CD4-positive, alpha-beta T cell treated with Interleukin-2 at 100 ng/mL for 4 hours (primary cell): ENCODE data around the gene POLR3E.

Source experiments
- DNase-seq: peaks from one replicate; pipeline ENCODE4 v3.0.0-alpha.2; 2020; ENCODE audit warnings: low spot score

Gene POLR3E

DNA sequence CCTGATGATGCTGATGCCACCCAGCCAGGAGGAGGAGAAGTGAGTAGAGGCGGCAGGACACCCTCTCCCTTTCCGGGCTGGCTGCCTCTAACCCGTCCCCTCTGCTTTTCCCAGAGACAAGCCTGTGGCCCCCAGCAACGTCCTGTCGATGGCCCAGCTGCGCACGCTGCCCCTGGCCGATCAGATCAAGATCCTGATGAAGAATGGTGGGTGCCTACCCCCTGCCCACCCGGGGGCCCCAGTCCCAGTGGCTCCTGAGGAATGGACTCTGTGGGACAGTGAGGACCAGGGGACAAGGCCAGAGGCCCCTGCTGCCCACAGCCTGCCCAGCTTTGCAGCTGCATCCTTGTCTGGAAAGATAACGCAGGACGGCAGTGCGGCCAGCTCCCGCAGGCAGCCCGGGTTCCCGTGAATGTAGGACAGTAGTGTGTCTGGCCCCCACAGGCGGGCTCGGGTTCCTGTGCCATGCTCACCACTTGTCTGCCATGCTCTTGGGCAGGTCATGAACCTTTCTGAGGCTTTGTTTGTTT, 19.9 kb downstream of the POLR3E start:
- DNase-seq = no peak

DNA sequence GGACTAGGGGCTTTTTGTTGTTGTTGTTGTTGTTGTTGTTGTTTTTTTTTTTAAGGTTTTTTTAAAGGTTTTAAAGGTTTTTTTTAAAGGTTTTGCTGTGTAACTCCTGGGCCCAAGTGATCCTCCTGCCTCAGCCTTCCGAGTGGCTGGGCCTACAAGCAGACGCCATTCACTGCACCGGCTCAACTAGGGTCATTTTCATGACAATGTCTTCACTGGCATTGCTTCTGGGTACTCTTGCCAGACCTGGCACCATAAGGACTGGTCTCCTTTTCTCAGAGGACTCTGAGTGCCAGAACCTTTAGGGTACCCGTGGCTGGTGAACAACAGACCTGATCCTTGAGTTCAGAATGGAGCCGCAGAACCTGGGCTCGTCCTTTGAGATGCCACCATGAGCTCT, 20.4 kb downstream of the POLR3E start:
- DNase-seq = no peak

DNA sequence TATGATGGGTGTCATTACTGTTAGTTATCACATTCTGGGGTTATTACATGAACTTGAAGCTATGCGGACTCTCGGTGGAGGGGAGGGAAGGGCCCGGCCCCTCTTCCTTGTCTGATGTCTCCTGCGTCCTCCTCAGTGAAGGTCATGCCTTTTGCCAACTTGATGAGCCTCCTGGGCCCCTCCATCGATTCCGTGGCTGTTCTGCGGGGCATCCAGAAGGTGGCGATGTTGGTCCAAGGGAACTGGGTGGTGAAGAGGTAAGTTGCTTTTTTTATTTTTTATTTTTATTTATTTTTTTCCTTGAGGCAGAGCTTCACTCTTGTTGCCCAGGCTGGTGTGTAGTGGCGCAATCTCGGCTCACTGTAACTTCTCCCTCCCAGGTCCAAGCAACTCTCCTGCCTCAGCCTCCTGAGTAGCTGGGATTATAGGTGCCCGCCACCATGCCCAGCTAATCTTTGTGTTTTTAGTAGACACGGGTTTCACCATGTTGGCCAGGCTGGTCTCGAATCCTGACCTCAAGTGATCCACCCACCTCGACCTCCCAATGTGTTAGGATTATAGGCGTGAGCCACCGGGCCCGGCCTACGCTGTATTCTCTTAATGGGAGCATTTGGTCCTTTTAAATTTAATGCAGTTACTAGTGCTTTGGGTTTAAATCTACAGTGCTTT, 21.6 kb downstream of the POLR3E start:
- DNase-seq = peak; percentile 64

DNA sequence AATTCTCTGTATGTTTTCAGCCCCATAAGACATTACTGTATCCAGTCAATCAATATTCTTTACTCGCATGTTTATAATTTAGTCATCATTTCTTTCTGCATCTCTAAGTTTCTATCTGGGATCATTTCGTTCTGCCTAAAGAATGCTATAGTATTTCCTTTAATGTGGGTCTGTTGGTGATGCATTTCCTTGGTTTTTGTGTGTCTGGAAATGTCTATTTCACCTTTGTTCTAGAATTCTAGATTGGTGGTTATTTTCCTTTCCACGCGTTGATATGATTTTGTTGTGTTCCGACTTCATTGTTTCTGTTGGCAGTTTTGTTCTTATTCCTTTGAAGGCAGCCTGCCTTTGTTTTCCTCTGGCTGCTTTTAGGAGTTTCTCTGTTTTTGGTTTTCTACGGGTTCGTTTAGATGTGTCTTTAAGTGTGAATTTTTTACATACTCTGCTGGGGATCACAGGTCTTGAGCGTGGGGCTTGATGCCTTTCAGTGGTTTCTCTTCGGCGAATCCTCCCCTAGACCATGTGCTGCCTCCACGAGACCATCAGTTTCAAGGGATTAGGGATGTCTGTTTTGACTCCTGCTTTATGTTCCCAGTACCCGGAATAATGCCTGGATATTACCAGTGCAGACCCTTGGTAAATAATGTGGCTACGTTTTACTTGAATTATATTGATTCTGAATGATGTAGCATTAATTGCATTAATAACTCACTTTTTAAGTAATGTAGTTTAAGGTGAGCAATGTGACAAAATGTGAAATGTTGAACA, 23.5 kb downstream of the POLR3E start:
- DNase-seq = no peak

DNA sequence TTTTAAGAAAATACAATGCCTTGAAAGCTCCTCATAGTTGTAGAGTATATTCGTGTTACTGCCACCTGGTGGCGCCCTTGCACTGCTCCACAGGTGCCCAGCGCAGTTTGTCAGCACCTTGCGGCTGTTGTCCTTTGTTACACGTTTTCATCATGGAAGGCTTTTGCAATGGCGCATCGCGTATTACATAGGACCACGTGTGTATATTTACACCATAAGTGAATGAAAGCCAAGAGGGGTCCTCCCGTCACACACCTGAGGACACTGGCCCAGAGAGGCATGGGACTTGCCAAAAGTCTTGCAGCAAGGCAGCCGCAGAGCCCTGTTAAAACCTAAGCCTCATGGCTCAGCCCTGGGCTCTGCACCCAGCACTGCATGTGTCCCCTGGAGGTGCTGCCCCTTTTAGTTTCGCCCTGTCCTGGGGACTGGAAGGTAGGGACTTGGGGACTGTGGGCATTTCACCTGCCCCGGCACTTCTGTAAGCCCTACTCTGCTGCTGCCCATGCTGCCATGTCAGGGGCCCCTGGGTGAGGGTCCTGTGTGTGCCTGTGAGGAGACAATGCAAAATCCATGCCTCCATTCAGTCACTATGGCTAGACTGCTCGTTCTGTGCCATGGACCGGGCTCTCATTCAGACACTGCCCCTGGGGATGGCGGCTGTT, 24.3 kb downstream of the POLR3E start:
- DNase-seq = peak; percentile 75

DNA sequence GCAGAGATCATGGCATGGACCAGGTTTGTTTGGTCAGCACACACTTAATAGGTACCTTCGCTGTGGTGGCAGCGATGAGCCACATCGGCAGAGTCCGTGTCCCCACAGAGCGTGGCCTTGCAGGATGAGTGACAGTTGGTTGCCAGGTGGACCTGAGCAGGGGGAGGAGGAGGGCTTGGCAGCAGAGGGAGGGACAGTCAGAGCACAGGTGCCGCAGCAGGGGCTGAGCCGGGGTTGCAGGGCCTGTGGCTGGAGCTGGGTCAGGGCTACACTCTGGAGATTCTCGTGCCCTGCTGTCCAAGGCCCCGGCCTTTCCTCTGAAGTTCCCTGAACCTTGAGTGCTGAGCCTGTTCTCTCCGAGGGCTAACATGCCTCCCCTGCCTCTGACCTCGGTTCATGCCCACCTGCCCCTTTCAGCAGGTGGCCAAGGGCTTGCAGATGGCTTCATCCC, 24.8 kb downstream of the POLR3E start:
- DNase-seq = no peak

DNA sequence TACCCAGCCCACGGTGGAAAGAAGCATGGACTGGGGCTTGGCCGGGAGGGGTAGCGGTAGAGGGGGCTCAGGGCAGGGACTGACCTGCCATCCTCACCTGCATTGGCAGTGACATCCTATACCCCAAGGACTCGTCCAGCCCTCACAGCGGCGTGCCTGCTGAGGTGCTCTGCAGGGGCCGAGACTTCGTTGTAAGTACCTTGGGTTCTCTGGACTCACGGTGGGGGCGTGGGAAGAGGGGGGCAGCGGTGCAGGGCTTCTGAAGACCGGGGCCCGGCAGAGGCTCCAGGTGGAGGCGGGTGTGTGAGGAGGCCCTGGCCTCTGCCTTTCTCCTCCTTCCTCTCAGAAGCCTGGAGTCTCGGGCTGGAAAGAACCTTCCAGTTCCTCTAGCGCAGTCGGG, 25.5 kb downstream of the POLR3E start:
- DNase-seq = no peak

DNA sequence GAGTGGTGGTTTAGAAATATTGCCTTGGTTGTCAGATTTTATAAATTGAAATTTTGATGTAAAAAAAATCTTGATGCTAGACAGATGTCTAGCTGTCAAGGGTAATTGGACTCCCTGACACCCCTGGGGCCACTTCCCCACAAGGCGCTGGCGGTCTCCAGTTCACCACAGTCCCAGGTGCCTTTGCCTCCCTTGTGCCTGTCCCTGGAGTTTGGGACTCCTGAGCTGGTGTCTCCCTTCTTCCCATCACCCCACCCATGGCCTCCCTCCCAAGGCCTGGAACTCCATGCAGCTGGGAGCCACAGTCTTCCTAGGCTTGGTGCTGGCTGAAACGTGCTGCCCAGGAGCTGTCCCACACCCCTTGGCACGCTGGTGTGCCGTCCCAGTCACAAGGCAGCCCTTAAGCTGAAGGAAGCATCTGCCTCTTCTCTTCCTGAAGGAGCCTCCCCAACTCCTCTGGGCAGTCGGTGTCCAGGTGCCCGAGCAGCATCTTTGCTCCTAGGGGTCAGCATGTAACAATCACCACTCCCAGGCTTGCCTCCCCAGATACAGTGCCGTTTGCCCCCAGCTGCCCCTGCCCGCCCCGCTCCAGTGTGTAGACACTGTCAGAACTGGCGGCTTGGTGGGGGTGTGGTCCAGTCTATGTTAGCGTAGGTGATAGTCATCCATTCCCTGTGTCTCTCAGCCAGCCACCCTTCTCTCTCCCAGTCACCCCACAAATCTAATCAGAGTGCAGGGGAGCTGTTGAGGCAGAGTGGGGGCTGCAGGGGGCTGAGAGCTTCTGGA, 26.2 kb downstream of the POLR3E start:
- no peak for DNase-seq

DNA sequence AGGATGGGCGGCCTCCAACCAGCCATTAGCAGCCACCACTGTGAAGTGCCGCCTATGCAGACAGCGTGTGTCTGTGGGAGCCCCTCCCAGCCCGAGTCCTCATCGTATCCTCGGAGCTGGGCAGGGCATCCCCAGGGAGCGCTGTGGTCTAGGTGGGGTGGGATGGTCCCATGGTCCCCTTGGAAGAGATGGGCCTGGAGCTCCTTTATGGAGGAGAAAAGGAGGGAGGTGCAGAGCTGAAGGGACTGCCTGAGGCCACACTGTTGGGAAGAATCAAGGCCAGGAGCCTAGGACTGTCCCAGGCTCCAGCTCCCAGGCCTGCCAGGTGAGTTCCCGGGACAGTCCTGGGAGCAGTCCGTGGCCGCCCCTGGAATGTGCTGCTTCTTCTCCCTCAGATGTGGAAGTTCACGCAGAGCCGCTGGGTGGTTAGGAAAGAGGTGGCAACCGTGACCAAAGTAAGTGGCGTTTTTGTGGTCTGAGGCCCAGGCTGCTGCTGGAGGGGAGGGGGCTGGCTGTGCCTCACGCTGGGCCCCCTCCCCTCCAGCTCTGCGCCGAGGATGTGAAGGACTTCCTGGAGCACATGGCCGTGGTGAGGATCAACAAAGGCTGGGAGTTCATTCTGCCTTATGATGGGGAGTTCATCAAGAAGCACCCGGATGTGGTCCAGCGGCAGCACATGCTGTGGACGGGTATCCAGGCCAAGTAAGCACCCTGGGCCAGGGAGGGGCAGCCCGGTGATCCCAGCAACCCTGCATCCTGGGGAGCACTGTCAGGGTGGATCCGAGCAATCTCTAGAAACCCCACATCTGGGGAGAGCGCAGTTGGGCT, 27.0 kb downstream of the POLR3E start:
- DNase-seq = no peak

DNA sequence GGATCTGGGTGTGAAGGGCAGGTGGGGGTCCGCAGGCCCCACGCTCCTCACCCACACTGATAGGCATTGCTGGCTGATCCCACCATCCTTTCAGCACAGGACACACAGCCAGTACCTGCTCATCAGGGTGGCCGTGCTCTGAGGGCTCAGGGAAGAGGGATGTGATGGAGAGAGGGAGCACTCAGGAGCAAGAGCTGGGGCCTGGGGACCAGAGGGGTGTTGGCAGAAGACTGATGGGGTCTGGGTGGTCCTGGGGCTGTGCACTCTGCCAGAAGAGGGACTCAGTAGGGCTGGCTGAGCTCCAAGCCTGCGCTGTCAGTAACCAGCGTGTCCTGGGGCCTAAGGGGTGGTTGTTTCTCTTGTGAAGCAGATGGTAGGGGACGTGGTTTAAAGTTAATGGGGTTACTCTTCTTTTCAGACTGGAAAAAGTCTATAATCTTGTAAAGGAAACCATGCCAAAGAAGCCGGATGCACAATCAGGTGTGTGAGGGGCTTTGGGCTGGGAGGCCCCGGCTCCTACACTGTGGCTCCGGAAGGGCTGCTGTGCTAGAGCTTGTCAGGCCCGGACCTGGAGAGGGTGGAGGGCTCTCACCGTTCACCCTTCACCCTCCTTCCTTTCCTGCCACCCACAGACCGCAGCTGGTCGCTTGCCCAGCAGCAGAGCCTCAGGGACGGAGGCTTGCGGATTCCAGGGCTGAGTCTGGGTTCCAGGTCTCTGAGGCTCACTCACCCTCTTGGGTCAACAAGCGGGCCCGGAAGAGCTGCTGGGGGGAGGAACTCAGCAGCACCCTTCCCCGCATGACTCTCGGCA, 27.8 kb downstream of the POLR3E start:
- no peak for DNase-seq

DNA sequence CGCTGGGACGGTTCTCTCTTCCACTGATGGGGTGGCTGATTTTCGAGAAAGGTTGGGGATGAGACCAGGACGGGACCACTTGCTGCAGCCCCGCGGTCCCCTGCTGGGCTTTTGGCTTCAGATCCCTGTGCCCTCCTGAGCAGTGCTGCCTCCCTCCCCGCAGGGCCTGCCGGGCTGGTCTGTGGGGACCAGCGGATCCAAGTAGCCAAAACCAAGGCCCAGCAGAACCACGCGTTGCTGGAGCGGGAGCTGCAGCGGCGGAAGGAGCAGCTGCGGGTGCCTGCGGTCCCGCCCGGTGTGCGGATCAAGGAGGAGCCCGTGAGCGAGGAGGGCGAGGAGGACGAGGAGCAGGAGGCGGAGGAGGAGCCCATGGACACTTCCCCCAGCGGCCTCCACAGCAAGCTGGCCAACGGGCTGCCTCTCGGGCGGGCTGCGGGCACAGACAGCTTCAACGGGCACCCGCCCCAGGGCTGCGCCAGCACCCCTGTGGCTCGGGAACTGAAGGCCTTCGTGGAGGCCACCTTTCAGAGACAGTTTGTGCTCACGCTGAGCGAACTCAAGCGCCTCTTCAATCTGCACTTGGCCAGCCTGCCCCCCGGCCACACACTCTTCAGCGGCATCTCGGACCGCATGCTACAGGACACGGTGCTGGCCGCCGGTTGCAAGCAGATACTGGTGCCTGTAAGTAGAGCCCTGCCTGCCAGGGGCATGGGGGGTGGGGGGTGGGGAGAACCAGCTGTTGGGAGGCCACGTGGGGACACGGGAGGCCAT, 28.6 kb downstream of the POLR3E start:
- DNase-seq = no peak

DNA sequence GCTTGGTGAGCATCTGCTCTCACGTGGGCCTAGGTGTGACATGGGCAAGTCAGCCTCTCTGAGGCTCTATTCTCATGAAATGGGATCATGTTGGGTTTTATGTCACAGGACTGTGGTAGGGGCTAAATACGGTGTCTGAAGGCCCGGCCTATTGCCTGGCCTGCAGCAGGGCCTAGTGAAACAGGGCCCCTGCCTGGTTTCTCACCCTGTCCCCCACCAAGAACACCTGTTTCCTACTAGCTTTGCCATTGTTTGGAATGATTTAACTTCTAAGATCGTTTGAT, 29.1 kb downstream of the POLR3E start:
- no peak for DNase-seq

DNA sequence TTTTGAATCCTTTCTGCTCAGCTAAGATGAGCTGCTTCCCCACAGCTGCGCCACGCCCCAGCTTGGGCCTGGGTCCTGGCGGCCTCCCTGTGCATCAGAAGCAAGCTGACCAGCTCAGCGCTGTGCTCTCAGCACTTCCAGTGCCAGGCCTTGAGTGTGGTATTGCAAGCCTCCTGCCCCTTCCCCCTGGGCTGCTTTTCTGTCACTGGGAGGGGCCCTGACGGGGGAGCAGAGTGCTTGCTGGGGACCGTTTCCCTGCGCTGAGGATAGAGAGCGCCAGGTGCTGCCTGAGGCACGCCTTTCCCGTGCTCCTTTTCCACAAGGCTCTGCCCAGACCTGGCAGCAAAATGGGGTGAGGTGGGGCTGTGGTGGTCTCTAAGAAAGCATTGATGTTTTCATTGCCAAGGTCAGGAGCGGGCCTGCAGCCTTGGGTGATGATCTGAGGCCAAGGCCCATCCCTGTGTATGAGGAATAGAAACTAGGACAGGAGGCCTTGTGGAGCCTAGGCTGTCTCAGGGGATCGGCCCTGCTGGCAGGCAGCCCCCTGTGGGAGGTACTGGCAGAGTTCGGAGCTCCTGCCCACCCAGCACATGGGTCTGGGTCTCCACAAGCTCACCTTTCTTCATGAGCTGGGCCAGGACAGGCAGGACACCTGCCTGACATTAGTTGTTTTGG, 29.7 kb downstream of the POLR3E start:
- no peak for DNase-seq

DNA sequence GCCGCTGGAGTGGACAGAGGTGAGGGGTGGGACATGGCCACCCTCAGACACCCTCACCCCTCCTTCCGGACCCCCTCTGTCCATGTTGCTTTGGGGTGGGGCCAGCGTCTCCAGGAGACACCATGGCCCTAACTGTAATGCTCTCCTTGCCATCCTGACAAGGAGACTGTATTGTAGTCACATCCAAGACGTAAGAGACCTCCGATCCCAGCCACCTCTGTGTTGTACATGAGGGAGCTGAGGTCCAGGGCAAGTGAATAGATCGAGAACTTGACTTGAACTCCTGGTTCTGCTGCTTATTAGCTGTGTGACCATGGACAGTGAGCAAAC, 30.2 kb downstream of the POLR3E start:
- DNase-seq = no peak

DNA sequence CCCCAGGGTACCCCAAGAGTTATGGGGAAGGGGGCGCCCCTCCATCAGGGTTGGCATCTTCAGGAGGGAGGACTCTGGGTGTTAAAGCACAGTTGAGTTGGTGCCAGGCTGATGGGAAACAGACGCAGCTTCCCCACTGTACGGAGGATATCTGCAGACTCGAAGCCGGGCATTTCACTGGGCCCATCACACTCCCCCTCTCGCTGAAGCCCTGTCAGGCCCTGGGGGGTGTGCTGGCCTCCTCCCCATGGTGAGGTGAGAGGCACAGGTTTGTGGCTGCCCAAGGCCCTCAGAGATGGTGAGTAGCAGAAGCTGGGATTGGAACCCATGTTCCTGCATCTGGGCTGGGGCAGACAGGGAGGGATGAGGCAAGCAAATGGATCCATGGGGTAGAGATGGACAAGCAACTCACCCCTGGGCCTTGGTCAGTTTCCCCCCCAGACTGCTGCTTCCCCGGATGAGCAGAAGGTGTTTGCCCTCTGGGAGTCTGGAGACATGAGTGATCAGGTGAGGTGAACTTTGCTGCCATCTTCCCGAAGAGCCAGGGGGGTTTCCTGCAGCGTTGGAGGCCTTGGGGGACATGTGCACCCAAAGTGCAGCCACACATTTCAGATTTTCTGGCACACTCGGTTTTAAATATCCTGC, 31.0 kb downstream of the POLR3E start:
- no peak for DNase-seq

DNA sequence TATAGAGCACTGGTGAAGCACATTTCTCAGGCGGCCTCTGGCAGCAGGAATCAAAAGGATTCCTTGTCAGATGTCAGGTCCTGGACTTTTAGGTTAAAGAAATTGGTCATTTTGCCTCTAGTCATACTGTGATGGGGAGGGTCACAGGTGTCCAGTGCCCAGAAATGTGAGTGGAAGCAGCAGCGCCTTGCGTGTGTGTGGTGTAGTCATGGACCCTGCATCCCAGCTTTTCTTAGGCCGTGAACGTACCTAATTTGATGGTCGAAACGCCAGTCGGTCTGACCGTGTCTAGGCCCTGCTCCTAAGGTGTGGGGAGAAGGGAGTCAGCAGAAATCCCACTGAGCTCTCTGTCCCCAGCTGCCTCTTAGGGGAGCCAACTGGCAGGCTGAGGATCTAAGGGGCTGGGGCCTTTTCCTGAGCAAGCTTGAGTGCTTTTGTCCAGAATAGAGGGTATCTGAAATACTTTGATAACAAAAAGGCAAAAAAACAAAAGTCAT, 32.0 kb downstream of the POLR3E start:
- no peak for DNase-seq

DNA sequence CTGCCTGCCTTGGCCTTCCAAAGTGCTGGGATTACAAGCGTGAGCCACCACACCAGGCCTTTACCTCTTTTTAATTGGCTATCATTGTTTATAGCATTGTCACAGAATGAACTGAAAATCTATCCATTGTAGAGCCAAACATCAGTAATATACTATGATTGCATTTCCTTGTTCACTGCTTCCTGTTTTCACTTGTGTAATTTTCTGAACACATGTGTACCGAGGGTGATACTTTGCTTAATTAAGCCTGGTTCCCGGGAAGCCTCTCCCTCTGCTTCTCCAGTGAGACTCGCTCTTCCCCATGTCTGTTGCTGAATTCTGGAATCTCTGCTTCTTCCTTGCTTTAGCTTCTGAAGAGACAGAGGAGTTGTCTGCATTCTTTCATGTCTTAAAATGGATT, 33.1 kb downstream of the POLR3E start:
- DNase-seq = no peak

DNA sequence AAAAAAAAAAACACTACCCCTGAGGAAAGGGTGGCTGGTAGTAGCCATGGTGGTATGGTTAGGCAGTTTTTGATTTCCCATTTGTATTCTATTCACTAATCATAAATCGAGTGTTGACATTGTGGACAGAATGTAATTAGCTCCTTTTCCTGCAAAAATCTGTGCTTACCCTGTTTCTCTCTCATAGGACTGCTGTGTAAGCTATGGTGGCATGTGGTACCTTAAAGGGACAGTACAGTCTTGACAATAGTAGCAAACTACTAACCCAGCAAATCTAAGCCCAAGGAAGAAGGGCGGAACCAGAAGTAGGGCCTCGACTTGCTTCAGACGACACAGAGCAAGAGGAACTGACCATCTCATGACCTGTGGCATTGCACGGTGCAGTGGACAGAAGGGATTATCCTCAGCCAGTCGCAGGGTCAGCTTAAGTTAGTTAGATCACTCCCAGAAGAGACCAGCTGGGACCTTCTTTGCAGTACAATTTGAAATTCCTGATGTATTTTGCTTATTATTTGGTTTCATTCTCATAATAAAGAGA, 36.3 kb downstream of the POLR3E start:
- no peak for DNase-seq
